OCI-LY1 (cell line): ENCODE results near the gene GTF2H2C.

Experiments used
- EZH2 ChIP-seq: fragments of 200-600 bp; sonication (generic), shearing (Covaris generic); IDR thresholded peaks from 2 replicates; pipeline ENCODE4 v1.8.0; 2017; ENCODE audit warnings: borderline replicate concordance, mixed run types, mild to moderate bottlenecking, antibody characterized with exemption, low read length, moderate library complexity, mixed read lengths
- TF ChIP-seq, protein P1 (sequence below): fragments of 200-600 bp; sonication (generic), shearing (Covaris generic); IDR thresholded peaks from 2 replicates; pipeline ENCODE4 v1.5.1; 2017; ENCODE audit warnings: mild to moderate bottlenecking, antibody characterized with exemption, low read length, moderate library complexity, mixed read lengths

GRCh38 chr5:69525490-69525889, 34.5 kb upstream of the GTF2H2C start:
- TF ChIP-seq, protein P1, sequence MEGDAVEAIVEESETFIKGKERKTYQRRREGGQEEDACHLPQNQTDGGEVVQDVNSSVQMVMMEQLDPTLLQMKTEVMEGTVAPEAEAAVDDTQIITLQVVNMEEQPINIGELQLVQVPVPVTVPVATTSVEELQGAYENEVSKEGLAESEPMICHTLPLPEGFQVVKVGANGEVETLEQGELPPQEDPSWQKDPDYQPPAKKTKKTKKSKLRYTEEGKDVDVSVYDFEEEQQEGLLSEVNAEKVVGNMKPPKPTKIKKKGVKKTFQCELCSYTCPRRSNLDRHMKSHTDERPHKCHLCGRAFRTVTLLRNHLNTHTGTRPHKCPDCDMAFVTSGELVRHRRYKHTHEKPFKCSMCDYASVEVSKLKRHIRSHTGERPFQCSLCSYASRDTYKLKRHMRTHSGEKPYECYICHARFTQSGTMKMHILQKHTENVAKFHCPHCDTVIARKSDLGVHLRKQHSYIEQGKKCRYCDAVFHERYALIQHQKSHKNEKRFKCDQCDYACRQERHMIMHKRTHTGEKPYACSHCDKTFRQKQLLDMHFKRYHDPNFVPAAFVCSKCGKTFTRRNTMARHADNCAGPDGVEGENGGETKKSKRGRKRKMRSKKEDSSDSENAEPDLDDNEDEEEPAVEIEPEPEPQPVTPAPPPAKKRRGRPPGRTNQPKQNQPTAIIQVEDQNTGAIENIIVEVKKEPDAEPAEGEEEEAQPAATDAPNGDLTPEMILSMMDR = no peak
- TF ChIP-seq EZH2 = no peak
